ENCODE results near the gene ENDOU.

ENDOU gene

DNA sequence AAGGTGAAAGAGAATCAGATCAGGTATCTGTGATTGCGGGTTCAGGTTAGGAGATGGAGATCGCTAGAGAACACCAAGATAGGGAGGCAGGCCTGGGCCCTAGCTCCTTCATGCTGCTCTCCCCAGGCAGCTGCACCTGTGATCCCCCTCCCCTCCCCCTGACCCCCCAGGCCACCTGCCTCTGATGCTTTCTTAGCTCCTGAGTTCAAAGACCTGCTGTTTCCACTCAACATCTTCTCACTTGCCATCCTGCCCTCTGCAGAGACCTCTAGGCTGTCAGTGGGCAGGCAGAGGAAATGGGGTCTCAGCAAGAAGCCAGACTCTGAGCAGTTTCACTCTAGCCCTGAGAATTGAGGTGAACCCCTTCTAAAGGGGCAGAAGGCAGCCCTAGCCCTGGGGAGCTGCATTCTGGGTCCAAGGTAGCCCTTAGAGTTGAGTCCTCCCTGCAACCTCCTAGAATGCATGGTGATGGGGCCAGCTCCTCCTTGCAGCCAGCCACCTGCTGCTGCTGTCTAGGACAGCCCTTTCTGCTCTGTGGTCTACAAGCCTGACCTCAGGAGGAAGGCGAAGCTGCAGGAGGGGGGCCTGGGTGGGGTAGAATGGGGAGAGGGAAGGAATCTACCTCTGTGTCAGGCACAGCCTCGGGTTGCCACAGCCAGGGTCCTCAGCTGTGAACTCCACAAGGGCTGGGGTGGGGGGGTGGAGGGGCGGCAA, 41.4 kb upstream of the ENDOU start:
- Histone ChIP-seq H3K27ac (ENCODE audit: low read depth, low read length) (no peak overlapping the region), H3K4me3 (ENCODE audit: low read length) (no peak overlapping the region), H3K9ac (ENCODE audit: low read length) (no peak overlapping the region), H3K27me3 (ENCODE audit: control insufficient read depth, insufficient read depth, low read length) (no peaks in the 10 kb centered on the region), H3K4me1 (ENCODE audit: control insufficient read depth, insufficient read depth, low read length) (peaks cover 3% of the 10 kb centered on the region), H3K36me3 (ENCODE audit: control insufficient read depth, insufficient read depth, low read length) (no peaks in the 10 kb centered on the region)

- peaks cover 3% of the 10 kb centered on the region for H3K4me1 ChIP-seq (ENCODE audit: control insufficient read depth, insufficient read depth, low read length)
- H3K9ac ChIP-seq (ENCODE audit: low read length) = no peak overlapping the region
- no peak overlapping the region for H3K27ac ChIP-seq (ENCODE audit: low read depth, low read length)
- no peaks in the 10 kb centered on the region for H3K36me3 ChIP-seq (ENCODE audit: control insufficient read depth, insufficient read depth, low read length)
- no peaks in the 10 kb centered on the region for H3K27me3 ChIP-seq (ENCODE audit: control insufficient read depth, insufficient read depth, low read length)
- H3K4me3 ChIP-seq (ENCODE audit: low read length) = no peak overlapping the region
Observed at GRCh38 chr12:47763481-47764346, 38.4 kb upstream of the ENDOU start.

GRCh38 chr12:47762850-47763465, 37.7 kb upstream of the ENDOU start:
- Histone ChIP-seq H3K4me1 (ENCODE audit: control insufficient read depth, insufficient read depth, low read length) (peaks cover 7% of the 10 kb centered on the region), H3K9ac (ENCODE audit: low read length) (no peak overlapping the region), H3K27ac (ENCODE audit: low read depth, low read length) (no peak overlapping the region)

GRCh38 chr12:47758834-47759690, 33.8 kb upstream of the ENDOU start, which contains the start of gene RAPGEF3:
Gene RAPGEF3 (minus strand): TSS chr12:47758880. CDS start chr12:47758556, 324 bp downstream.
- no peaks in the 10 kb centered on the region for H3K36me3 ChIP-seq (ENCODE audit: control insufficient read depth, insufficient read depth, low read length)
- H3K4me3 ChIP-seq (ENCODE audit: low read length) = peak within 1 kb of the TSS; percentile 77
- H3K27ac ChIP-seq (ENCODE audit: low read depth, low read length) = peak within 1 kb of the TSS; percentile 73
- no peaks in the 10 kb centered on the region for H3K27me3 ChIP-seq (ENCODE audit: control insufficient read depth, insufficient read depth, low read length)
- peaks cover 5% of the 10 kb centered on the region for H3K4me1 ChIP-seq (ENCODE audit: control insufficient read depth, insufficient read depth, low read length)
- peak within 1 kb of the TSS; percentile 67 for H3K9ac ChIP-seq (ENCODE audit: low read length)

More at GRCh38 chr12:47762850-47763465, 37.7 kb upstream of the ENDOU start:
- no peak overlapping the region for H3K4me3 ChIP-seq (ENCODE audit: low read length)
- no peaks in the 10 kb centered on the region for H3K36me3 ChIP-seq (ENCODE audit: control insufficient read depth, insufficient read depth, low read length)
- no peaks in the 10 kb centered on the region for H3K27me3 ChIP-seq (ENCODE audit: control insufficient read depth, insufficient read depth, low read length)

DNA sequence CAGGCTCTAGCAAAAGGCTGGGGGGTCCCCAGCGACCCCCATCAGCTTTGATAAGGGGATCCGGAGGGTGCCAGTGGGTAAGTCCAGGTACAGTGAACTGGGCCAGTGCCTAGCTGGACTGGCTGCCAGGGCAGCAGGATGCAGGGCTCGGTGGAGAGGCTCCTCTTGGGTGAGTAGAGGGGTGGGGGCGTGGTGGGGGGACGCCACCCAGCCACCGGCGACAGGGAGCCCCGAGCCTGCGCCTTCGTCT, 33.2 kb upstream of the ENDOU start:
- peak overlapping the region; percentile 77 for H3K4me3 ChIP-seq (ENCODE audit: low read length)

DNA sequence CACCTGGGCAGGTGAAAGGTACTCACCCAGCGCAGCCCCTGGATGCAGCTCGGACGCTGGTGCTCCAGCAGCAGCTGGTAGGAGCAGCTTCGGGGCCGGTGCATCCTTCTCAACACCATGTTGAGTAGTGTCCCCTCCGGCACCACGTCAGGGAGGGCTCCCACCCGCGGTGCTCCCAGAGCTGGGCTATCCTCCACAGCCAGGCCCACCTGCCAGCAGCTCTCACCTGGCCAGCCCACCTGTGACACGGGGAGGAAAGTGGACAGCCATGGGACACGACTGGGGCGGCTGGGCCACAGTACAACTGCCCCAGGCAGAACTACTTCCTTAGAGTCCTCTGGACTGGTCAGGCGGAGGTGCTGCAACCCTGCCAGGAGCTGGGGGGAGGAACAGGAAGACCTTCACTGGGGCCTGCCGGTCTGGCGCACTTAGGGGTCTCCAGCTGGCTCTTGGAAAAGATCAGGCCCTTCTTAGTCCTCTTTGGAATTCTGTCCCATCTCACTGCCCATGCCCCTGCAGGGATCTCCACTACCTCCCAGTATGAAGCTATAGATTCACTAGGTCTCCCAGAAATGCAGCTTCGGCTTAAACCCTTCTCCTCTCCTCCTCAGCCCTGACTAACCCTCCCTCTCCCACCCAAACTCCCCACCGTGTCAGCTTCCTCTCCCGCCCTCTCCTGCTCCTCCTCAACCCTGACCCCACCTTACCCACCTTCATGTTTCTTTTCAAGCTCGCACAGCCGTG, 32.7 kb upstream of the ENDOU start:
- no peaks in the 10 kb centered on the region for H3K36me3 ChIP-seq (ENCODE audit: control insufficient read depth, insufficient read depth, low read length)
- H3K27ac ChIP-seq (ENCODE audit: low read depth, low read length) = peak overlapping the region; percentile 21
- no peaks in the 10 kb centered on the region for H3K27me3 ChIP-seq (ENCODE audit: control insufficient read depth, insufficient read depth, low read length)
- H3K4me1 ChIP-seq (ENCODE audit: control insufficient read depth, insufficient read depth, low read length) = peaks cover 5% of the 10 kb centered on the region
- peak overlapping the region; percentile 77 for H3K4me3 ChIP-seq (ENCODE audit: low read length)
- H3K9ac ChIP-seq (ENCODE audit: low read length) = no peak overlapping the region

More for the DNA sequence above, 33.2 kb upstream of the ENDOU start:
- no peak overlapping the region for H3K27ac ChIP-seq (ENCODE audit: low read depth, low read length)
- H3K27me3 ChIP-seq (ENCODE audit: control insufficient read depth, insufficient read depth, low read length) = no peaks in the 10 kb centered on the region
- peak overlapping the region; percentile 10 for H3K9ac ChIP-seq (ENCODE audit: low read length)
- H3K4me1 ChIP-seq (ENCODE audit: control insufficient read depth, insufficient read depth, low read length) = peaks cover 5% of the 10 kb centered on the region
- H3K36me3 ChIP-seq (ENCODE audit: control insufficient read depth, insufficient read depth, low read length) = no peaks in the 10 kb centered on the region

DNA sequence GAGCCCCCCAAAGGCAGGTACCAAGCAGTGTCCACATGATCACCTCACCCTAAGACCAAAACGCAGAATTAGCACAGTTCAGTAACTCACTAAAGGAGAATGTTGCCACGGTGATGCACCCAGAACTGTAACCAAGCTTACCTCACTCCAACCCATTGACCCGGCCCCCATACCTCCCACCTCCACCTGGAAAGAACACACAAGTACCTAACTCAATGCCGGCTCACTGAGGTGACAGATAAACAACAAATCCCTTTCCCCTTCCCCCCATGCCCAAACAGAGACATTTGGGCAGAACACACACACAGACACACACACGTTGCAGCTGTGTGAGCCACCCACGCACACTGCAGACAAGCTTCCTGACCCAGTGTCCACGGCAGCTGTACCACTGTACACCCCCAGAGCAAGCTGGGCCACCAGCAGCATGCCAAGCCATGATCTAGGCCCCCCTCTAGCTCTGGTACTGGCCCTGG, 32.1 kb upstream of the ENDOU start:
- no peak overlapping the region for H3K27ac ChIP-seq (ENCODE audit: low read depth, low read length)
- no peaks in the 10 kb centered on the region for H3K27me3 ChIP-seq (ENCODE audit: control insufficient read depth, insufficient read depth, low read length)
- peak overlapping the region; percentile 77 for H3K4me3 ChIP-seq (ENCODE audit: low read length)
- H3K9ac ChIP-seq (ENCODE audit: low read length) = no peak overlapping the region
- H3K36me3 ChIP-seq (ENCODE audit: control insufficient read depth, insufficient read depth, low read length) = no peaks in the 10 kb centered on the region
- peaks cover 5% of the 10 kb centered on the region for H3K4me1 ChIP-seq (ENCODE audit: control insufficient read depth, insufficient read depth, low read length)

GRCh38 chr12:47755655-47756562, 30.6 kb upstream of the ENDOU start:
- no peaks in the 10 kb centered on the region for H3K27me3 ChIP-seq (ENCODE audit: control insufficient read depth, insufficient read depth, low read length)
- H3K4me1 ChIP-seq (ENCODE audit: control insufficient read depth, insufficient read depth, low read length) = peaks cover 5% of the 10 kb centered on the region
- H3K27ac ChIP-seq (ENCODE audit: low read depth, low read length) = no peak overlapping the region
- H3K9ac ChIP-seq (ENCODE audit: low read length) = no peak overlapping the region
- no peak overlapping the region for H3K4me3 ChIP-seq (ENCODE audit: low read length)
- H3K36me3 ChIP-seq (ENCODE audit: control insufficient read depth, insufficient read depth, low read length) = no peaks in the 10 kb centered on the region

DNA sequence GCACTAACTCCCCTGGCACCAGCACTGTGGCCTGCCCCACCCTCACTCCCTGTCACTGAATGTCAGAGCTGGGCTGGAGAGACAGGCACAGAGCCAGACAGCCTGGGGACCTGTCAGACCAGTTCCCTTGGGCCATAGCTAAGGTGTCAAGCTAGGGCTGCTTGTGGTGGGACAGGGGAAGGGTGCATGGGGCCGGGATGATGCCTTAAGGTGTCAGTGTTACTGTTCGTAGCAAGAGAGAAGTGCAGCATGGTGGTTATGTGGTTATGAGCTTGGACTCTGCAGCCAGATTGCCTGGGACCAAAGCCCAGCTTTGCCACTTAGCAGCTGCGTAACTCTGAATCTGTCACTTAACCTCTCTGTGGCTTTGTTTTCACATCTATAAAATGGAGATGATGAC, 29.6 kb upstream of the ENDOU start:
- no peak overlapping the region for H3K4me3 ChIP-seq (ENCODE audit: low read length)
- H3K36me3 ChIP-seq (ENCODE audit: control insufficient read depth, insufficient read depth, low read length) = no peaks in the 10 kb centered on the region
- H3K4me1 ChIP-seq (ENCODE audit: control insufficient read depth, insufficient read depth, low read length) = peaks cover 5% of the 10 kb centered on the region
- no peak overlapping the region for H3K27ac ChIP-seq (ENCODE audit: low read depth, low read length)
- no peak overlapping the region for H3K9ac ChIP-seq (ENCODE audit: low read length)
- H3K27me3 ChIP-seq (ENCODE audit: control insufficient read depth, insufficient read depth, low read length) = no peaks in the 10 kb centered on the region

DNA sequence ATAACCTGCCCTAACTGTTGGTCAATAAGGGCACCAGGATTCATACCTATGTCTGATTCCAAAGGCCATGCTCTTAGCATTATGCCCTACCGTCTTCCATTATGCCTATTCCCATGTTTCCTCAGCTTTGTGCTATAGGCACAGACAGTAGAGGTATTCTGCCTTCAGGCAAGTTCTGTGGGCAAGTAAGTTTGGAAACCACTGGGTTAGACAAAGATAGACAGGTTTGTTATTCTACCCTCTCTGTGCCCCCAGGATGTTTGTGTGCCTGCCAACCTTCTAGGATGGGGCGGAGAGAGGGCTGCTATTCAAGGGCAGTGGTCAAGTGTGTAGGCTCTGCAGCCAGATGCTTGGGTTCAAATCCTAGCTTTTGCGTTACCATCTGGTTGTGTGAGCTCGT, 28.8 kb upstream of the ENDOU start:
- Histone ChIP-seq H3K9ac (ENCODE audit: low read length) (no peak overlapping the region), H3K4me1 (ENCODE audit: control insufficient read depth, insufficient read depth, low read length) (peaks cover 5% of the 10 kb centered on the region), H3K27me3 (ENCODE audit: control insufficient read depth, insufficient read depth, low read length) (no peaks in the 10 kb centered on the region), H3K27ac (ENCODE audit: low read depth, low read length) (no peak overlapping the region), H3K4me3 (ENCODE audit: low read length) (no peak overlapping the region), H3K36me3 (ENCODE audit: control insufficient read depth, insufficient read depth, low read length) (no peaks in the 10 kb centered on the region)
